KMS-11 (cell line): ENCODE results near the gene RMDN2.
"Not testable (repeated sequence)": the region's sequence is repeated elsewhere in the genome, so short reads cannot be mapped to it uniquely, and the experiment has no call there.

Experiments used
- H2AFZ ChIP-seq: fragments of 200-600 bp; sonication (generic); 2 replicates; pipeline ENCODE4 v1.6.1; 2016; ENCODE audit warnings: antibody characterized with exemption, mixed run types, low read depth
- H3K27ac ChIP-seq: fragments of 200-600 bp; sonication (generic); 2 replicates; pipeline ENCODE4 v1.6.1; 2016; ENCODE audit warnings: mild to moderate bottlenecking, mixed run types
- H3K27me3 ChIP-seq: fragments of 200-600 bp; sonication (generic); 2 replicates; pipeline ENCODE4 v1.6.1; 2017; ENCODE audit warnings: mild to moderate bottlenecking, low read depth, mixed run types, moderate library complexity; ENCODE audit not compliant: insufficient read depth
- H3K36me3 ChIP-seq: fragments of 200-600 bp; sonication (generic); 2 replicates; pipeline ENCODE4 v1.6.1; 2017; ENCODE audit warnings: mild to moderate bottlenecking, mixed run types; ENCODE audit not compliant: insufficient read depth
- H3K4me1 ChIP-seq: fragments of 200-600 bp; sonication (generic); 2 replicates; pipeline ENCODE4 v1.6.1; 2016; ENCODE audit warnings: mild to moderate bottlenecking, low read depth, mixed run types; ENCODE audit not compliant: poor library complexity, severe bottlenecking
- H3K4me2 ChIP-seq: fragments of 200-600 bp; sonication (generic); 2 replicates; pipeline ENCODE4 v1.7.0; 2016; ENCODE audit warnings: mild to moderate bottlenecking, mixed run types
- H3K4me3 ChIP-seq: fragments of 200-600 bp; sonication (generic); IDR thresholded peaks from 2 replicates; pipeline ENCODE4 v1.6.1; 2017; ENCODE audit warnings: low read depth, low read length, mixed read lengths; ENCODE audit not compliant: insufficient read depth
- H3K79me2 ChIP-seq: fragments of 200-600 bp; sonication (generic); 2 replicates; pipeline ENCODE4 v1.6.1; 2016; ENCODE audit warnings: low read depth, mixed run types; ENCODE audit not compliant: insufficient read depth
- H3K9ac ChIP-seq: fragments of 200-600 bp; sonication (generic); 2 replicates; pipeline ENCODE4 v1.6.1; 2016; ENCODE audit warnings: mild to moderate bottlenecking, mixed run types
- H4K20me1 ChIP-seq: fragments of 200-600 bp; sonication (generic); 2 replicates; pipeline ENCODE4 v1.6.1; 2016; ENCODE audit warnings: mild to moderate bottlenecking, mixed run types; ENCODE audit not compliant: insufficient read depth
- TF ChIP-seq, protein P1 (sequence below): fragments of 200-600 bp; sonication (generic); conservative IDR thresholded peaks from 2 replicates; pipeline ENCODE4 v1.6.1; 2017; ENCODE audit warnings: low read depth, mild to moderate bottlenecking, antibody characterized with exemption, low read length, moderate library complexity, mixed read lengths

The RMDN2 gene

DNA sequence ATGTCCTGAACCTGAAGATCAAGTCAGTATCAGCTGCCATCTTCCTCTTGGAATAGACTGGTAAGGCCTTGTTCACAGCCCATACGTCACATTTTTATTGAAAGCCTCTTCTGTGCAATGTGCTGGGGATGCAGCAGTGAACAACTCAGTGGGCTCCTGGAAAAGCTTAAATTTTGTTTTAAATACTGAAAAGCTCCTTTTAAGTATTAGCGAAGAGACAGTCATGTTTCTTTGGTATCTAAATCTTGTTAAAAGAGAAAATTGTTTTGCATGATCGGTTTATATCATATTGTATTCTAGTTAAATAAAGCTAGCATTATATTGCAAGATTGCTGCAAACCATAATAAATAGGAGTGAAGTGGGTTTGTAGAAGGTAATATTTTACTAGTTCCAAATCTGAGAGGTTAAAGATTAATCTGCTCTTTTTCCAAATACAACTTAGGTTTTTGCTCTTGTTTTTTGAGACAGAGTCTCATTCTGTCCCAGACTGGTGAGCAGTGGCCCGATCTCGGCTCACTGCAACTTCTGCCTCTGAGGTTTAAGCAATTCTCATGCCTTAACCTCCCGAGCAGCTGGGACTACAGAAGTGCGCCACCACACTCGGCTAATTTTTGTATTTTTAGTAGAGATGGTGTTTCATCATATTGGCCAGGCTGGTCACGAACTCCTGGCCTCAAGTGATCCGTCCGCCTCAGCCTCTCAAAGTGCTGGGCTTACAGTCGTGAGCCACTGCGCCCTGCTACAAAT is 1.6 kb upstream of the RMDN2 start:
- Histone ChIP-seq H3K79me2 (peaks cover 5% of the 10 kb centered on the region; the same call in 1 of the 2 replicates), H3K27ac (no peak overlapping the region), H3K4me3 (no peak overlapping the region), H3K27me3 (no peaks in the 10 kb centered on the region), H2AFZ (no peak overlapping the region), H3K9ac (no peak overlapping the region), H3K36me3 (no peaks in the 10 kb centered on the region), H4K20me1 (no peaks in the 10 kb centered on the region), H3K4me1 (peaks cover 13% of the 10 kb centered on the region), H3K4me2 (peak overlapping the region; percentile 92; the same call in 1 of the 2 replicates)
- TF ChIP-seq, protein P1, sequence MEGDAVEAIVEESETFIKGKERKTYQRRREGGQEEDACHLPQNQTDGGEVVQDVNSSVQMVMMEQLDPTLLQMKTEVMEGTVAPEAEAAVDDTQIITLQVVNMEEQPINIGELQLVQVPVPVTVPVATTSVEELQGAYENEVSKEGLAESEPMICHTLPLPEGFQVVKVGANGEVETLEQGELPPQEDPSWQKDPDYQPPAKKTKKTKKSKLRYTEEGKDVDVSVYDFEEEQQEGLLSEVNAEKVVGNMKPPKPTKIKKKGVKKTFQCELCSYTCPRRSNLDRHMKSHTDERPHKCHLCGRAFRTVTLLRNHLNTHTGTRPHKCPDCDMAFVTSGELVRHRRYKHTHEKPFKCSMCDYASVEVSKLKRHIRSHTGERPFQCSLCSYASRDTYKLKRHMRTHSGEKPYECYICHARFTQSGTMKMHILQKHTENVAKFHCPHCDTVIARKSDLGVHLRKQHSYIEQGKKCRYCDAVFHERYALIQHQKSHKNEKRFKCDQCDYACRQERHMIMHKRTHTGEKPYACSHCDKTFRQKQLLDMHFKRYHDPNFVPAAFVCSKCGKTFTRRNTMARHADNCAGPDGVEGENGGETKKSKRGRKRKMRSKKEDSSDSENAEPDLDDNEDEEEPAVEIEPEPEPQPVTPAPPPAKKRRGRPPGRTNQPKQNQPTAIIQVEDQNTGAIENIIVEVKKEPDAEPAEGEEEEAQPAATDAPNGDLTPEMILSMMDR, result no peak

DNA sequence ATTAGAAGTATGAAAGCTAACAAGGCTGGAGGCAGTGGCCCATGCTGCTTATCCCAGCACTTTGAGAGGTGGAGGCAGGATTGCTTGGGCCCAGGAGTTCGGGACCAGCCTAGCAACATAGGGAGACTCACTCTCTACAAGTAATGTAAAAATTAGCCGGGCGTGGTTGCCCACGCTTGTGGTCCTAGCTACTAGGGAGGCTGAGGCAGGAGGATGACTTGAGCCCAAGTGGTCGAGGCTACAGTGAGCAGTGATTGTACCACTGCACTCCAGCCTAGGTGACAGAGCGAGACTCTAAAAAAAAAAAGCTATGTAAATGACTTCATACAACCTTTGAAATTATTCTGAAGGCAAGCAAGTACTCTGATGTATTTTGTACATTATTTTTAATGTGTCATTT is 1.5 kb downstream of the RMDN2 start:
- H3K4me2 ChIP-seq, result peak overlapping the region; percentile 92; the same call in 1 of the 2 replicates
- peaks cover 13% of the 10 kb centered on the region for H3K4me1 ChIP-seq
- H3K27me3 ChIP-seq, result no peaks in the 10 kb centered on the region
- TF ChIP-seq, protein P1, result no peak
- H3K79me2 ChIP-seq, result peaks cover 5% of the 10 kb centered on the region; the same call in 1 of the 2 replicates
- H2AFZ ChIP-seq, result no peak overlapping the region
- H3K4me3 ChIP-seq, result no peak overlapping the region
- H3K36me3 ChIP-seq, result no peaks in the 10 kb centered on the region
- H4K20me1 ChIP-seq, result no peaks in the 10 kb centered on the region
- no peak overlapping the region for H3K27ac ChIP-seq
- H3K9ac ChIP-seq, result no peak overlapping the region

DNA sequence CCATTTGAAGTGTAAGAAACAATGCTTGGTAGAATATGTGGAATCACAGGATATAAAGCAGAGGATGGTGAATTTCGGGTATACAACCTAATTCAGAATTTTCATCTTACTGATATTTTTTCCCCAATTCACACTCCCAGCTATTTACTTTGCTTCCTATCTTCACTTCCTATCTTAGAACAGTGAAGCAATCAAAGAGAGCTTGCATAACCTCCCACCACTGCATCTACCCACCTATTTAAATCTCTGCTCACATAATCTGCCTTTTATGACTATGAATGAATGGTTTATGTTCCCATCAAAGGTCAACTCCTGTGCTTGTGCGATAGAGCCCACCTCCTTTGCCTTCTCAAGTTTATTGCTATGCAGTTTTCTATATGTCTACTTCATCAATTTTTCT is 3.3 kb downstream of the RMDN2 start:
- Histone ChIP-seq H3K27ac (no peak overlapping the region), H3K4me1 (peaks cover 13% of the 10 kb centered on the region), H3K36me3 (no peaks in the 10 kb centered on the region), H3K79me2 (peaks cover 5% of the 10 kb centered on the region; the same call in 1 of the 2 replicates), H3K4me2 (no peak overlapping the region), H2AFZ (no peak overlapping the region), H3K9ac (no peak overlapping the region), H3K27me3 (no peaks in the 10 kb centered on the region), H4K20me1 (no peaks in the 10 kb centered on the region), H3K4me3 (no peak overlapping the region)
- TF ChIP-seq, protein P1, result no peak

DNA sequence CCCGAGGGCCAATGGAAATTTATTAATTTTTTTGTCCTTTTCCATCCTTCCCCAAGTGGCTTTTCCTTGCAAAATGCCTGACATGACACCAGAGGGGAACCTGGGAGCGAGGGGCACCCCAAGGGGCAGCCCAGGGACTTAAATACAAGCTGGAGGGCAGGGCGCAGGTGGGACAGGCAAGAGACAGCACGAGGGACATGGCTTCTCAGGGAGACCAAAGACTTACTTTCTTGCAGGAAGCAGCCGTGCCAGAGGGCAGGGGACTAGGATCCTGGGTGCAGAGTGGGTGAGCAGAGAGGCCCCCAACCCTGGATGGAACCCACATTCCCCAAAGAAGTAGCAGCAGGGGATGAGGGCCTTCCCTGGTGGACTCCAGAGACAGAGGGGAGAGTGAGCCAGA is 5.3 kb downstream of the RMDN2 start:
- not testable (repeated sequence) for H4K20me1 ChIP-seq, H3K36me3 ChIP-seq, H3K4me2 ChIP-seq, H3K9ac ChIP-seq, H3K27ac ChIP-seq, H3K27me3 ChIP-seq, H3K79me2 ChIP-seq, H3K4me3 ChIP-seq, H2AFZ ChIP-seq
- H3K4me1 ChIP-seq, result peaks cover 26% of the 10 kb centered on the region

DNA sequence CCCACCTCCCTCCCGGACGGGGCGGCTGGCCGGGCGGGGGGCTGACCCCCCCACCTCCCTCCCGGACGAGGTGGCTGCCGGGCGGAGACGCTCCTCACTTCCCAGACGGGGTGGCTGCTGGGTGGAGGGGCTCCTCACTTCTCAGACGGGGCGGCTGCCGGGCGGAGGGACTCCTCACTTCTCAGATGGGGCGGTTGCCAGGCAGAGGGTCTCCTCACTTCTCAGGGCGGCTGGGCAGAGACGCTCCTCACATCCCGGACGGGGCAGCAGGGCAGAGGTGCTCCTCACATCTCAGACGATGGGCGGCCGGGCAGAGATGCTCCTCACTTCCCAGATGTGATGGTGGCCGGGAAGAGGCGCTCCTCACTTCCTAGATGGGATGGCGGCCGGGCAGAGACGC is 7.8 kb downstream of the RMDN2 start:
- peaks cover 25% of the 10 kb centered on the region for H3K4me1 ChIP-seq
- not testable (repeated sequence) for H3K4me3 ChIP-seq, H3K4me2 ChIP-seq

More for the DNA sequence above, 7.8 kb downstream of the RMDN2 start:
- H3K36me3 ChIP-seq, H3K9ac ChIP-seq, H3K27ac ChIP-seq, H3K79me2 ChIP-seq, H3K27me3 ChIP-seq, H4K20me1 ChIP-seq, H2AFZ ChIP-seq: not testable (repeated sequence)
